Cerebellar nuclear complex (tissue), 1 donor: ENCODE measurements around the gene KLHL30.
A peak's percentile ranks its signal among the peaks of the same experiment; 100 is the strongest.

Experiments
- DNase-seq, 2 experiments: peaks; one replicate each; lab custom pipeline; 2025; lab: John Stamatoyannopoulos, UW

The KLHL30 gene

GRCh38 chr2:238119756-238120462 is 18.6 kb upstream of the KLHL30 start:
- DNase-seq, result peak in 1 of 2 experiments; percentile 47

- no peak for DNase-seq
Observed at GRCh38 chr2:238120463-238121298, 17.8 kb upstream of the KLHL30 start.

DNA sequence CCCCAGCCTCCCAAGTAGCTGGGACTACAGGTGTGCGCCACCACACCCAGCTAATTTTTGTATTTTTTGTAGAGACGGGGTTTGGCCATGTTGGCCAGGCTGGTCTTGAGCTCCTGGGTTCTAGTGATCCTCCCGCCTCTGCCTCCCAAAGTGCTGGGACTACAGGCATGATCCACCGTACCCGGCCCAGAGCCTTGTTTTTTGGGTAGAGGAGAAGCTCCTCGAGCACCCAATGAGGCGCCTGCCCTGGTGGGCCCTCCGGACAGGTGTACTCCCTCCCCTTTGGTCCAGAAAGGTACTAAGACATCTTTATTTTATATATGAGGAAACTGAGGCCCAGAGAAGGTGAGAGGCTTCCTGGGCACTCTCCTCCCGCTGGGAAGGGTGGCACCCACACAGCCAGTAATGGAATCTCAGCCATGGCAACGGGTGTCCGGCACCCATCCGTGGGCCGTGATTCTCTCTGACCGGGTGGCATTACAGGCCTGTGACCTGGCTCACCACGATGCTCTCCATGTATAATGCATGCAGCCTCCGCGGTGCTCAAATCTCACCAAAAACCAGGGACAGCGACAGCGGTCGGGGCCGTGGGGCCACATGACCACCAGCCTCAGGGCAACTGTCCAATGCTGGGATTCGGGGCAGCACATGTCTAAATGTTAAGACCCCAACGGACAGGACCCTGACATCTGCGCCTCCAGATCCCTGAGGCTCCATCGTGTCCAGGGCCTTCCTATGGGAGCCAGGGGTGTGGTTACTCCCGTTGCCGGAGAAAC is 16.8 kb upstream of the KLHL30 start:
- DNase-seq, result no peak

DNA sequence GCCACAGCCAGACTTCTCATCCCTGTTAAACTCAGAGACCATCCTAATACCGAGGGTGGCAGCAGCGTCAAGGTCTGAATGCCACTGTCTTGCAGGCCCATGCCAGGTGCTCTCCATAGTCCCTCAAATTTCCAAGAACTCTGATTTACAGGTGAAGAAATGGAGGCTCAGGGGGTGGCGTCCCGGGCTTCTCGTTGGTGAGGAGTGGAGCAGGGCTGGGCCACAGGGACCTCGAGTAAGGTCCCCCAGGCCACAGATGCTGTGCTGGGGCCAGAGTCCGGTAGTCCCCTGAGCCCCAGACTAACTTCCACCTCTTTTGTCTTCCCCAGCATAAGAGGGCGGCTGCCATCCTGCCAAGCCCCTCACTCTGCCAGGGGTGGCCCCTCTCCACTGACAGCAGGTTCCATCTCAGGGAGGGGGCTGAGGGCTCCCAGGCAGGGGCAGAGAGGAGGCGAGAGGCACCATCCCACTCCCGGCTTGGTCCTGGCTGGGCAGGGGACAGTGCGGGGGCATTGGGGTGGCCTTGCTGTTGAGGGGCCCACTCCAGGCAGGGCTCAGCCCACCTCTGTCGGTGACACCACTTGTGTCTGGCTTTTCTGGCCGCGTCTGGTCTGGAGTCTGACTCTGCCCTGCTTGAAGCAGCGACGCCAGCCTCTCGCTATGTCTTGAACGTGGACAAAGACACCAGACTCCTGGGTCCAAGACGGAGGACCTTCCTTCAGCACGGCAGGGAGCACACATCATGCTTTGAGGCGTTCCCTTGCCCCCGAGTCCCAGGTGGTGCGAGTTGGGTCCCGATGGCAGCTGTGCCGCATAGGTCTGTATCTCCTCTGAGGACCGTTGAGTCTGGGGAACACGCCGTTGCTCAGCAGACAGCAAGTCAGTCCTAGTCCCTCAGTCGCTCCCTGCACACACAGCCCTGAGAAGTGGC is 15.9 kb upstream of the KLHL30 start:
- DNase-seq, result no peak

GRCh38 chr2:238123218-238123971 is 15.1 kb upstream of the KLHL30 start:
- DNase-seq, result no peak

DNA sequence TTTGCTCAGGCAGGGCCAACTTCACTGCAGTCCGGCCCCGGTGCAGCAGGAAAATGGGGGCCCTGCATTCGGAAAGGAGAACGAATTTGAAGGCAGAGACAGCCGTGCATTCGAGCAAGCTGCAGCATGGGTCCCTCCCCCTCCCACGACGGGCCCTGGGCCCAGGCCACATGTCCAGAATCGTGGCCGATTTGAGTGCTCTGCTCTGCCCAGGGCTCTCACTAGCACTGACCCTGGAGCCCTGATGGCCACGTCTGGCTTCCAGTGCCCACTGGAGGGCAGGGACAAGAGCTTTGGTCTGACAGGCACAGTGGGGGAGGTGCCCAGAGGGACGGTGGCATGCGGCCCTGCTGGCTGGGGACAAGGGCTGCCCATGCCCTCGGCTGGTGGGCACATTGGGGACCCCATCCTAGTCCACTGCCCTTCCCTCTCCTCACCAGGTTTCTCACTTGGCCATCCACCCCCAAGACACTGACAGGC is 14.4 kb upstream of the KLHL30 start:
- DNase-seq, result no peak

- no peak for DNase-seq
Observed at GRCh38 chr2:238124488-238125126, 13.9 kb upstream of the KLHL30 start.

DNA sequence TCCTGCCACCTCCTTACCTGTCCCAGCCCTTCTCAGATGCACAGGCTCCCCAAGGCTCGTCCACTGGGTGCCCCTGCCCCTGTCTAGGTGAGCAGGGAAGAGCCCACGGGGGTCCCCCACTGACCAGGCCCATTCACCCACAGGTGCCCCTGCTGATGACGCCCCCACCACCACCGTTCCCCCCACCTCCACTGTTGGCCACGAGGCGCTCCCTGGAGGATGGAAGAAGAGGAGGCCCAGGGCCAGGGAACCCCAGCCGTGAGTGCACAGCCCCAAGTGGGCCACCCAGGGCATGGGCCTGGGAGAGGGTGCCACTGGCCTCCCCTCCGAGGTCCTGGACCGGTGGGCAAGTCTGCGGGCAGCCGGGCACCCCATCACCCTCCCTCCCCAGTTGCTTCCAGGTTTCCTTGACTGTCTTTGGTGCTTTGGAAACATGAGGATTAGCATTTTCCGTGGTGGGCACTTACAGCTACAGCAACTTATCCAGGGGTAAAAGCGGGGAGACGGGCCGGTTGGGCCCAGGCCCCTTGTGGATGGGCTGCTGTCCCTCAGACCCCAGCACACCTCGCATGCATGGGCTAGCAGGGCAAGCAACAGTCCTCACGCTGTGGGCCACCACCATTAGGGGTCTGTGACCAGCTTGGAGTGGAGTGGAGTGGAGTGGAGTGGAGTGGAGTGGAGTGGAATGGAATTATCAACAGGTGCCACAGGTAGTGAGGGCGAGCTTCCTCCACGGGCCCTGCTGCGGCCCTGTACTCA is 13.2 kb upstream of the KLHL30 start:
- DNase-seq, result no peak

DNA sequence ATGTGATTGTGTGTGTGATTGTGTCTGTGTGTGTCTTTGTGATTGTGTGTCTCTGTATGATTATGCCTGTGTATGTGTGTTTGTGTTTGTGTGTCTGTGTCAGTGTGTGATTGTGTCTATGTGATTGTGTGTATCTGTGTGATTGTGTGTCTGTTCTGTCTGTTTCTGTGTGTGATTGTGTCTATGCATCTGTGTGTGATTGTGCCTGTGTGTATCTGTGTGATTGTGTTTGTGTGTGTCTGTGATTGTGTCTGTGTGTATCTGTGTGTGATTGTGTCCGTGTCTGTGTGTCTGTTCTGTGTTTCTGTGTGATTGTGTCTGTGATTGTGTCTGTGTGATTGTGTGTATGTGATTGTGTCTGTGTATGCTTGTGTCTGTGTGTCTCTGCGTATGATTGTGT is 12.1 kb upstream of the KLHL30 start:
- DNase-seq, result no peak

GRCh38 chr2:238126775-238127164 is 11.7 kb upstream of the KLHL30 start:
- DNase-seq, result no peak

- no peak for DNase-seq
Observed at GRCh38 chr2:238127165-238128060, 11.1 kb upstream of the KLHL30 start.

GRCh38 chr2:238128061-238128440 is 10.4 kb upstream of the KLHL30 start:
- DNase-seq, result no peak

- no peak for DNase-seq
Observed at GRCh38 chr2:238128534-238129001, 9.9 kb upstream of the KLHL30 start.

DNA sequence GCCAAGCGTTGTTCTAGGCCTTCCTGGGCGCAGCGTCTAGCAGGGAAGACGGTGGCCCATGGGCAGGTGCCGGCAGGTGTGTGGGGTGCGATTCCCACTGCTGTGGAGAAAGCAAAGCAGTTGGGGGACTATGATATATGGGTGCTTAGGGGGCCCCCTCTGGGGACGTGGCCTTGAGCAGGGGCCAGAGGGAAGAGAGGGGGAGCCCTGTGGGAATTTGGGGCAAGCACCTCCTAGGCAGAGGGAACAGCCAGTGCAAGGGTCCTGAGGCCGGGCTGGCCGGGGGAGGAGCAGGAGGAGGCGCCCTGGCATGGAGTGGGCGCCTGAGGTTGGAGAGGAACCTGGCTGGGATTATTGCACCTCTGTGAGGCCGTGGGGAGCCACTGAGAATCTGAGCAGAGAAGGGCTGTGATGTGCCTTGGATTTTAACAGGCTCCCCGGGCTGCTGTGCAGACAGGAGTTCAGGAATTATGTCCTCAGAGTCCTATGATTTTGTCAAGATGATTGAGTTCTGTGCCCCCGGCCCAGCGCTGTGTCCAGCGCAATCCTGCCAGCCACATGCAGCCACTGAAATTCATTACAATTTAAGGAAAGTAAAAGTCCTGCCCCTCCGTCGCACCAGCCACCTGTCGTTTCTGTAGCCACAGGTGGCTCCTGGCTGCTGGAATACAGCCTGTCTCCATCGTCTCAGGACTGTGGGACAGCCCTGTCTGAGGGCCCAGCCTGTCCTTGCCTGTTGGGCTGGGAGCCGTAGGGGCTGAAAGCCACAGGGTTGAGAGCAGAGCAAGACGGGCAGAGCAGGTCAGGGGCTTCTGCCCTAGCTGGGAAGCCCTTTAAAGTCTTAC is 9.1 kb upstream of the KLHL30 start:
- DNase-seq, result no peak

- DNase-seq, result no peak
Observed at GRCh38 chr2:238130111-238130695, 8.3 kb upstream of the KLHL30 start.

DNA sequence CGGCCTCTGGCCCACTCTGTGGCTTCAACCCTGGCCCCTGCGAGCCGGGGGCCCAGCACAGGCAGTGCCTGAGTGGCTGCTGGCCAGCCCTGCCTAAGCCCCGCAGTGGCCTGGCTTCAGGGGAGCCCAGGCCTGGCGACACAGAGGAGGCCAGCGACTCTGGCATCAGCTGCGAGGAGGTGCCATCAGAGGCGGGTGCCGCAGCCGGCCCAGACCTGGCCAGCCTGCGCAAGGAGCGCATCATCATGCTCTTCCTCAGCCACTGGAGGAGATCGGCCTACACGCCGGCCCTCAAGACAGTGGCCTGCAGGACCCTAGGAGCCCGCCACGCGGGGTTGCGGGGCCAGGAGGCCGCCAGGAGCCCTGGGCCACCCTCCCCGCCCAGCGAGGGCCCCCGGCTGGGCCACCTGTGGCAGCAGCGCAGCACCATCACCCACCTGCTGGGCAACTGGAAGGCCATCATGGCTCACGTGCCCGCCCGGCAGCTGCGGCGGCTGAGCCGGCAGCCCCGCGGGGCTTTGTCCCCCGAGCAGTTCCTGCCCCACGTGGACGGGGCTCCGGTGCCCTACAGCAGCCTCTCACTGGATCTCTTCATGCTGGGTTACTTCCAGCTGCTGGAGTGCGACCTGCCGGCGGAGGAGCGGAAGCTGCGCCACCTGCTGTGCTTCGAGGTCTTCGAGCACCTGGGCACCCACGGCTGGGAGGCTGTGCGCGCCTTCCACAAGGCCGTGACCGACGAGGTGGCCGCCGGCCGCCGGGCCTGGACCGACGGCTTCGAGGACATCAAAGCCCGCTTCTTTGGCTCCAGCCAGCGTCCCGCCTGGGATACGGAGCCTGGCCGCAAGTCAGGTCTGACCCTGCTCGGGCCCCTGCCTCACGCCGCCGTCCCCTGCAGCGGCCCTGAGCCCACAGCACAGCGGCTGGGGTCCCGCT is 7.5 kb upstream of the KLHL30 start:
- no peak for DNase-seq
